ENCODE measurements around the gene QPRT. TPM values are rescaled to one million over a fixed set of nuclear protein-coding genes. Genes with fewer than 3 reads are reported as not detected.
"Not testable (repeated sequence)": the region's sequence is repeated elsewhere in the genome, so short reads cannot be mapped to it uniquely, and the experiment has no call there.

QPRT gene
- total RNA-seq, 3 donors from 2014 or later, result 1.9 to 3.0 (median 2.1) TPM

GRCh38 chr16:29651774-29652349 is 27.1 kb upstream of the QPRT start:
- no peak for ATAC-seq
- Mint-ChIP-seq H3K4me1 (ENCODE audit: low read depth) (peaks cover 11% of the 10 kb centered on the region), H3K9me3 (no peaks in the 10 kb centered on the region)

DNA sequence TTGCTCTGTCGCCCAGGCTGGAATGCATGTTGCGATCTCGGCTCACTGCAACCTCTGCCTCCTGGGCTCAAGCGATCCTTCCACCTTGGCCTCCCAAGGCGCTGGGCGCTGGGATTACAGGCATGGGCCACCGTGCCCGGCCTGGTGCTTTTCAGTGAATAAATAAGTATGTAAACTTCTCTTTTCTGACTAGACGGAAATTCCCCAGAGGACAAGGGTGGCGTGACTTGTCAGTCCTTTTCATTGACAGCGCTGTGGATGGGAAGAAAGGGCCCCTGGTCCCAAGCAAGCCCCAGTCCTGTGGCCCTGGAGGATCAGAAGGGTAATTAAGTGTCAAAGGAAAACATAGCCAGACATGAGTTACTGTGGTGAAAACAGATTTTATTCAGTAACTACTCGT is 25.5 kb upstream of the QPRT start:
- H3K4me1 Mint-ChIP-seq (ENCODE audit: low read depth), result peaks cover 11% of the 10 kb centered on the region
- no peak overlapping the region for H3K4me3 Mint-ChIP-seq
- no peaks in the 10 kb centered on the region for H3K36me3 Mint-ChIP-seq (ENCODE audit: insufficient read depth)
- H3K27me3 Mint-ChIP-seq (ENCODE audit: low read depth), result no peaks in the 10 kb centered on the region
- no peak for ATAC-seq
- no peaks in the 10 kb centered on the region for H3K9me3 Mint-ChIP-seq
- no peak for DNase-seq

More at GRCh38 chr16:29651774-29652349, 27.1 kb upstream of the QPRT start:
- DNase-seq, result no peak
- no peak overlapping the region for H3K4me3 Mint-ChIP-seq
- H3K27me3 Mint-ChIP-seq (ENCODE audit: low read depth), result no peaks in the 10 kb centered on the region
- H3K36me3 Mint-ChIP-seq (ENCODE audit: insufficient read depth), result no peaks in the 10 kb centered on the region

DNA sequence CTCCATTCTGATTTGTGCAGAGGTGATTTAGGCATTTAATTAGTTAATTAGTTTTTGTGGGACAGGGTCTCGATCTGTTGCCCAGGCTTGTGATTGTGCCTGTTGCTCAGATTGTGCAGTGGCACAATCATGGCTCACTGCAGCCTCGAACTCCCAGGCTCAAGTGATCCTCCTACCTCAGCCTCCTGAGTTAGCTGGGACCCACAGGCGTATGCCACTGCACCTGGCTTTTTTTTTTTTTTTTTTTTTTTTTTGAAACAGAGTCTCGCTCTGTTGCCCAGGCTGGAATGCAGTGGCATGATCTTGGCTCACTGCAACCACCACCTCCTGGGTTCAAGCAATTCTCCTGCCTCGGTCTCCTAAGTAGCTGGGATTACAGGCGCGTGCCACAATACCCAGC is 25.1 kb upstream of the QPRT start:
- not testable (repeated sequence) for H3K27me3 Mint-ChIP-seq (ENCODE audit: low read depth); H3K9me3 Mint-ChIP-seq; ATAC-seq; DNase-seq; H3K4me3 Mint-ChIP-seq; H3K36me3 Mint-ChIP-seq (ENCODE audit: insufficient read depth)
- peaks cover 13% of the 10 kb centered on the region for H3K4me1 Mint-ChIP-seq (ENCODE audit: low read depth)

DNA sequence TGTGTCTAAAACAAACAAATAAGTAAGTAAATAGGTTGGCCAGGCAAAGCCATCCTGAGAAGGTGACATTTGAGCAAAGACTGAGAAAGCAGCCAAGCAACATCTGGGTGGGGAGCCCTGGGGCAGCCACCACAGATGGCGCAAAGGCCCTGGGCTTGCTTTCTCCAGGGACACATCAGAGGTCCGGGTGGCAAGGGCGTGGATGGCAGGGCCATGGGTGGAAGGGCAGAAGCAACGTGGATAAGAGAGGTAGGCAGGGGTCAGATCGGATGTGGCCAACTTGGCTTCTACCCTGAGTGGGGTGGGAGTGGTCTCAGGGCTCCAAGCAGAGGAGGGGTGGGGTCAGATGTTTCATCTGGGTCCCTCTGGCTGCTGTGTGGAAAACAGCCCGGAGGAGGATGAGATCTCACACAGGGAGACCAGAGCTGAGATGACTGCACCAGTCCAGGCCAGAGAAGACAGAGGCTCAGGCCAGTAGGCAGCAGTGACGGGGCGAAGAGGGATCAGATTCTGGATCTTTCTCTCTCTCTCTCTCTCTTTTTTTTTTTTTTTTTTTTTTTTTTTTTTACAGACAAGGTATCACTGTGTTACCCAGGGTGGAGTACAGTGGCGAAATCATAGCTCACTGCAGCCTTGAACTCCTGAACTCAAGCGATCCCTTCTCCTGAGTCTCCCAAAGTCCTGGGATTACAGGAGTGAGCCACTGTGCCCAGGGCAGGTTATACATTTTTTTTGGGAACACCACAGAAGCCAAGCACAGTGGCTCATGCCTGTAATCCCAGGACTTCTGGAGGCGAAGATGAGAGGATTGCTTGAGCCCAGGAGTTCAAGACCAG is 22.1 kb upstream of the QPRT start:
- Mint-ChIP-seq H3K27me3 (ENCODE audit: low read depth) (no peaks in the 10 kb centered on the region), H3K36me3 (ENCODE audit: insufficient read depth) (no peaks in the 10 kb centered on the region), H3K9me3 (no peaks in the 10 kb centered on the region), H3K4me1 (ENCODE audit: low read depth) (peaks cover 27% of the 10 kb centered on the region), H3K4me3 (no peak overlapping the region)
- ATAC-seq (no peak), DNase-seq (no peak)

DNA sequence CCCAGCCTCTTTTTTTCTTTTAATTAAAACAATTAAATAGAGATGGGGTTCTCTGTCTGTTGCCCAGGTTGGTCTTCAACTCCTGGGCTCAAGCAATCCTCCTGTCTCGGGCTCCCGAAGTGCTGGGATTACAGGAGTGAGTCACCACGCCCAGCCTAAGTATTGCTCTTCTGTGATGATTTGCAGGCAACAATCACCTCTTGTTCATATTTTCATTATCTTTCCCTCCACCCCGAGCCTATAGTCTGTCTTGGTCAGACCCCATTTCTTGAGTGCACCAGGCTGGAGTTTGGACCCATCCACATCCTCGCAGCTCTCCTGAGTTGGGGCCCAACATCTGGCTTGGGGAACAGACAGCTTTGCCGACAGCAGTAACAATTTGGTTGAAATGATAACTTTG is 20.3 kb upstream of the QPRT start:
- ATAC-seq (no peak), DNase-seq (no peak)
- H3K36me3 Mint-ChIP-seq (ENCODE audit: insufficient read depth), result no peaks in the 10 kb centered on the region
- no peak overlapping the region for H3K4me3 Mint-ChIP-seq
- H3K4me1 Mint-ChIP-seq (ENCODE audit: low read depth), result peaks cover 41% of the 10 kb centered on the region
- H3K27me3 Mint-ChIP-seq (ENCODE audit: low read depth), result no peaks in the 10 kb centered on the region
- H3K9me3 Mint-ChIP-seq, result no peaks in the 10 kb centered on the region

GRCh38 chr16:29662000-29662728 is 16.8 kb upstream of the QPRT start:
- Mint-ChIP-seq H3K27me3 (ENCODE audit: low read depth) (no peaks in the 10 kb centered on the region), H3K4me3 (peak overlapping the region; percentile 94), H3K36me3 (ENCODE audit: insufficient read depth) (peaks cover 5% of the 10 kb centered on the region), H3K4me1 (ENCODE audit: low read depth) (peaks cover 69% of the 10 kb centered on the region), H3K9me3 (no peaks in the 10 kb centered on the region)
- ATAC-seq (no peak), DNase-seq (no peak)

DNA sequence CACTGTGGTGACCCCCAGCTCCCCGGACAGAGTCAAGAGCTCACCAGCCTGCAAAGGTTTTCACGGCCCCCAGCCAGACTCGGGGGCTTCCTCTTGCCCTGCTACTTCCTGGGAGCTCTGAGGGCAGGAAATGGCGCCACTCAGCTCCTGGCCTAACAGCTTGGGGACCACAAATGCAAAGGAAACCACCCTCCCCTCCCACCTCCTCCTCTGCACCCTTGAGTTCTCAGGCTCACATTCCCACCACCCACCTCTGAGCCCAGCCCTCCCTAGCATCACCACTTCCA is 16.3 kb upstream of the QPRT start:
- Mint-ChIP-seq H3K27me3 (ENCODE audit: low read depth) (no peaks in the 10 kb centered on the region), H3K36me3 (ENCODE audit: insufficient read depth) (peaks cover 5% of the 10 kb centered on the region), H3K4me1 (ENCODE audit: low read depth) (peaks cover 71% of the 10 kb centered on the region), H3K9me3 (no peaks in the 10 kb centered on the region), H3K4me3 (peak overlapping the region; percentile 94)
- no peak for DNase-seq
- no peak for ATAC-seq

DNA sequence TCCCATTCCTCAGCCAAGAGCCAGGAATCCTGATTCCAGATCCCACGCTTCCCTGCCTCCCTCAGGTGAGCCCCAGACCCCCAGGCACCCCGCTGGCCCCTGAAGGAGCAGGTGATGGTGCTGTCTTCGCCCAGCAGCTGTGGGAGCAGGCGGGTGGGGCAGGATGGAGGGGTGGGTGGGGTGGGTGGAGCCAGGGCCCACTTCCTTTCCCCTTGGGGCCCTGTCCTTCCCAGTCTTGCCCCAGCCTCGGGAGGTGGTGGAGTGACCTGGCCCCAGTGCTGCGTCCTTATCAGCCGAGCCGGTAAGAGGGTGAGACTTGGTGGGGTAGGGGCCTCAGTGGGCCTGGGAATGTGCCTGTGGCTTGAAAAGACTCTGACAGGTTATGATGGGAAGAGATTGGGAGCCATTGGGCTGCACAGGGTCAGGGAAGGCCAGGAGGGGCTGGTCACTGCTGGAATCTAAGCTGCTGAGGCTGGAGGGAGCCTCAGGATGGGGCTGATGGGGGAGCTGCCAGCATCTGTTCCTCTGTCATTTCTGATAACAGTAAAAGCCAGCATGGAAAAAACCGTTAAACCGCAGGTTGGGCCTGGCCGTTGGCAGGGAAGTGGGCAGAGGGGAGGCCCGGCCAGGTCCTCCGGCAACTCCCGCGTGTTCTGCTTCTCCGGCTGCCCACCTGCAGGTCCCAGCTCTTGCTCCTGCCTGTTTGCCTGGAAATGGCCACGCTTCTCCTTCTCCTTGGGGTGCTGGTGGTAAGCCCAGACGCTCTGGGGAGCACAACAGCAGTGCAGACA is 15.8 kb upstream of the QPRT start, which contains the start of gene SPN:
Gene SPN (plus strand): TSS at position 232 of the 791 bp plus-strand sequence. CDS start 482 bp downstream, at position 714.
- DNase-seq (no peak), ATAC-seq (peak; percentile 9 to 24)
- Mint-ChIP-seq H3K4me3 (peak within 1 kb of the TSS; percentile 94), H3K9me3 (no peaks in the 10 kb centered on the region), H3K36me3 (ENCODE audit: insufficient read depth) (peaks cover 5% of the 10 kb centered on the region), H3K4me1 (ENCODE audit: low read depth) (peaks cover 73% of the 10 kb centered on the region), H3K27me3 (ENCODE audit: low read depth) (no peaks in the 10 kb centered on the region)

DNA sequence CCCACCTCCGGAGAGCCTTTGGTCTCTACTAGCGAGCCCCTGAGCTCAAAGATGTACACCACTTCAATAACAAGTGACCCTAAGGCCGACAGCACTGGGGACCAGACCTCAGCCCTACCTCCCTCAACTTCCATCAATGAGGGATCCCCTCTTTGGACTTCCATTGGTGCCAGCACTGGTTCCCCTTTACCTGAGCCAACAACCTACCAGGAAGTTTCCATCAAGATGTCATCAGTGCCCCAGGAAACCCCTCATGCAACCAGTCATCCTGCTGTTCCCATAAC is 15.2 kb upstream of the QPRT start:
- DNase-seq (no peak), ATAC-seq (peak in 1 of 2 donors; percentile 2)
- no peaks in the 10 kb centered on the region for H3K27me3 Mint-ChIP-seq (ENCODE audit: low read depth)
- H3K36me3 Mint-ChIP-seq (ENCODE audit: insufficient read depth), result peaks cover 5% of the 10 kb centered on the region
- peak overlapping the region; percentile 94 for H3K4me3 Mint-ChIP-seq
- H3K9me3 Mint-ChIP-seq, result no peaks in the 10 kb centered on the region
- peaks cover 72% of the 10 kb centered on the region for H3K4me1 Mint-ChIP-seq (ENCODE audit: low read depth)

DNA sequence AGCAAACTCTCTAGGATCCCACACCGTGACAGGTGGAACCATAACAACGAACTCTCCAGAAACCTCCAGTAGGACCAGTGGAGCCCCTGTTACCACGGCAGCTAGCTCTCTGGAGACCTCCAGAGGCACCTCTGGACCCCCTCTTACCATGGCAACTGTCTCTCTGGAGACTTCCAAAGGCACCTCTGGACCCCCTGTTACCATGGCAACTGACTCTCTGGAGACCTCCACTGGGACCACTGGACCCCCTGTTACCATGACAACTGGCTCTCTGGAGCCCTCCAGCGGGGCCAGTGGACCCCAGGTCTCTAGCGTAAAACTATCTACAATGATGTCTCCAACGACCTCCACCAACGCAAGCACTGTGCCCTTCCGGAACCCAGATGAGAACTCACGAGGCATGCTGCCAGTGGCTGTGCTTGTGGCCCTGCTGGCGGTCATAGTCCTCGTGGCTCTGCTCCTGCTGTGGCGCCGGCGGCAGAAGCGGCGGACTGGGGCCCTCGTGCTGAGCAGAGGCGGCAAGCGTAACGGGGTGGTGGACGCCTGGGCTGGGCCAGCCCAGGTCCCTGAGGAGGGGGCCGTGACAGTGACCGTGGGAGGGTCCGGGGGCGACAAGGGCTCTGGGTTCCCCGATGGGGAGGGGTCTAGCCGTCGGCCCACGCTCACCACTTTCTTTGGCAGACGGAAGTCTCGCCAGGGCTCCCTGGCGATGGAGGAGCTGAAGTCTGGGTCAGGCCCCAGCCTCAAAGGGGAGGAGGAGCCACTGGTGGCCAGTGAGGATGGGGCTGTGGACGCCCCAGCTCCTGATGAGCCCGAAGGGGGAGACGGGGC is 14.7 kb upstream of the QPRT start:
- ATAC-seq (peak; percentile 23 to 42), DNase-seq (peak; percentile 35)
- Mint-ChIP-seq H3K27me3 (ENCODE audit: low read depth) (no peaks in the 10 kb centered on the region), H3K4me1 (ENCODE audit: low read depth) (peaks cover 68% of the 10 kb centered on the region), H3K4me3 (peak overlapping the region; percentile 94), H3K36me3 (ENCODE audit: insufficient read depth) (peaks cover 5% of the 10 kb centered on the region), H3K9me3 (no peaks in the 10 kb centered on the region)

DNA sequence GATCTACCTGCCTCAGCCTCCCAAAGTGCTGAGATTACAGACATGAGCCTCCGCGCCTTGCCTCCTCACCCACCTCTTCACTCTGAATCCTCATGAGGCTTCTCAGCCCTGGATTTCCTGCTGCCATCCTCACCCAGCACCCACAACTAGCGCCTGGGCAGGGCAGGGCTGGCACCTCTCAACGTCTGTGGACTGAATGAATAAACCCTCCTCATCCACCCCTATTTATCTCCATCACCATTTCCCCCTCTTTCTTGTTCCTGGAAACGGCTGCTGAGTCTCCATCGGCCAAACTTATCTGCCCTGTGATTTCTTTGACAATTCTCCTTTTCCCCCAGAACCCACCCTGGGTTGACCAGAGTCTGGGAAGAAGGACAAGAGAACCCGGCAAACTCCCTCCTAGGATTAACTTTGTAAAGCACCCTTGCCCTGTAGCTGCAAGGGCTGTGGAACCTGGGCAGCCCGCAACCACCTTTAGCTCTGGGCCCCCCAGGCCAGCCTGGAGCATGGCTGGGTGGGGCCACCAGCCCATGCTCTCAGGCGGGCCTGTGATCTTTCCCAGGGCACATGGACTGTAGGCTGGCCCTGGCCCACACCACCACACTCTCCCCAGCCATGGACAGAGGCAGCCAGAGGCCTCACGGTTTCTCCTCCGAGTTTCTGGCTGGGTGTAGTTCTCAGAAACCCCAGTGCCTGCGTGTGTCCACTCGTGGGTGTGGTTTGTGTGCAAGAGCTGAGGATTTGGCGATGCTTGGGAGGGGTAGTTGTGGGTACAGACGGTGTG is 13.5 kb upstream of the QPRT start:
- no peak for DNase-seq
- peak in 1 of 2 donors; percentile 7 for ATAC-seq
- peaks cover 65% of the 10 kb centered on the region for H3K4me1 Mint-ChIP-seq (ENCODE audit: low read depth)
- H3K9me3 Mint-ChIP-seq, result no peaks in the 10 kb centered on the region
- H3K27me3 Mint-ChIP-seq (ENCODE audit: low read depth), result no peaks in the 10 kb centered on the region
- H3K36me3 Mint-ChIP-seq (ENCODE audit: insufficient read depth), result peaks cover 5% of the 10 kb centered on the region
- peak overlapping the region; percentile 94 for H3K4me3 Mint-ChIP-seq

- H3K27me3 Mint-ChIP-seq (ENCODE audit: low read depth), result not testable (repeated sequence)
- H3K4me3 Mint-ChIP-seq, result peak overlapping the region; percentile 94
- H3K4me1 Mint-ChIP-seq (ENCODE audit: low read depth), result peaks cover 52% of the 10 kb centered on the region
Measured at GRCh38 chr16:29667322-29667610, 11.7 kb upstream of the QPRT start.

DNA sequence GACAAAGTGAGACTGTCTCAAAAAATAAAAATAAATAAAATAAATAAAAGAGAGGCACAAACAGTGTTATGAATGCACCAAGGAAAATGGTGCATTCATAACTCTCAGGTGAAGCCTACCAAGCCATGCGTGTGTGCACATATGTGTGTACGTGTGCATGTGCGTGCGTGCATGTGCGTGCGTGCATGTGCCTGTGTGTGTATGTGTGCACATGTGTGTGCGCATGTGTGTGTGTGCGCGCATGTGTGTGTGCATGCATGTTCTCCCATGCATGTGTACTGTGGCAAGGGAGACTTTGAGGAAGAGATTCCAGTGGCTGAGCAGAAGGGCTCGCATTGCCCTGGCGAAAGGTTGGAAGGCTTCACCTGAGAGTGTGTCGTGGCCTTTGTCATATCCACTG is 11.2 kb upstream of the QPRT start:
- Mint-ChIP-seq H3K4me3 (no peak overlapping the region), H3K9me3 (no peaks in the 10 kb centered on the region), H3K4me1 (ENCODE audit: low read depth) (peaks cover 47% of the 10 kb centered on the region), H3K27me3 (ENCODE audit: low read depth) (no peaks in the 10 kb centered on the region), H3K36me3 (ENCODE audit: insufficient read depth) (peaks cover 5% of the 10 kb centered on the region)
- DNase-seq (no peak), ATAC-seq (no peak)

More at GRCh38 chr16:29667322-29667610, 11.7 kb upstream of the QPRT start:
- not testable (repeated sequence) for ATAC-seq; H3K9me3 Mint-ChIP-seq; H3K36me3 Mint-ChIP-seq (ENCODE audit: insufficient read depth); DNase-seq
